Trophoblast cell (in vitro differentiated cells and primary cell): Measurements from ENCODE around the gene ITFG1.

Experiments
- DNase-seq, 2 donors: peaks; one replicate each; pipeline ENCODE4 v3.0.0-alpha.2; 2016
- H2AFZ ChIP-seq: 2 replicates; pipeline ENCODE4 v1.6.1; 2013; ENCODE audit warnings: low read length, moderate library complexity, mild to moderate bottlenecking; ENCODE audit not compliant: insufficient read depth, poor library complexity
- H2AK5ac ChIP-seq: 2 replicates; pipeline ENCODE4 v1.6.1; 2013; ENCODE audit warnings: mild to moderate bottlenecking, low read length
- H2BK120ac ChIP-seq: 2 replicates; pipeline ENCODE4 v1.6.1; 2013; ENCODE audit warnings: low read length, mild to moderate bottlenecking, moderate library complexity; ENCODE audit not compliant: insufficient read depth, poor library complexity
- H2BK12ac ChIP-seq: 2 replicates; pipeline ENCODE4 v1.6.1; 2013; ENCODE audit warnings: mild to moderate bottlenecking, low read length, moderate library complexity
- H2BK5ac ChIP-seq: 2 replicates; pipeline ENCODE4 v1.6.1; 2013; ENCODE audit warnings: low read length, low read depth, moderate library complexity, mild to moderate bottlenecking; ENCODE audit not compliant: poor library complexity
- H3K14ac ChIP-seq: 2 replicates; pipeline ENCODE4 v1.6.1; 2013; ENCODE audit warnings: mild to moderate bottlenecking, low read length
- H3K18ac ChIP-seq: 2 replicates; pipeline ENCODE4 v1.6.1; 2013; ENCODE audit warnings: mild to moderate bottlenecking, low read length
- H3K23ac ChIP-seq: 2 replicates; pipeline ENCODE4 v1.6.1; 2013; ENCODE audit warnings: low read length
- H3K27ac ChIP-seq: 2 replicates; pipeline ENCODE4 v1.5.1; 2013; ENCODE audit warnings: low read depth, mild to moderate bottlenecking, inconsistent platforms, low read length, moderate library complexity
- H3K27me3 ChIP-seq: 2 replicates; pipeline ENCODE4 v1.6.1; 2013; ENCODE audit warnings: inconsistent platforms, mild to moderate bottlenecking, low read length, moderate library complexity; ENCODE audit not compliant: insufficient read depth
- H3K36me3 ChIP-seq, 2 experiments: 1 replicate in 1 of 2; 2 replicates in 1 of 2; pipeline ENCODE4 v1.6.1; 2013; ENCODE audit warnings: low read length in 2 of 2, mild to moderate bottlenecking in 2 of 2, moderate library complexity in 1 of 2; ENCODE audit not compliant: insufficient read depth in 2 of 2, control insufficient read depth in 1 of 2
- H3K4ac ChIP-seq: 2 replicates; pipeline ENCODE4 v1.6.1; 2013; ENCODE audit warnings: low read depth, mild to moderate bottlenecking, low read length, moderate library complexity
- H3K4me1 ChIP-seq, 2 experiments: 1 replicate in 1 of 2; 2 replicates in 1 of 2; pipeline ENCODE4 v1.6.1; 2013; ENCODE audit warnings: low read length in 2 of 2, mild to moderate bottlenecking in 2 of 2, moderate library complexity in 1 of 2; ENCODE audit not compliant: insufficient read depth in 2 of 2, control insufficient read depth in 1 of 2
- H3K4me2 ChIP-seq: 2 replicates; pipeline ENCODE4 v1.6.1; 2013; ENCODE audit warnings: inconsistent platforms, mild to moderate bottlenecking, low read length, moderate library complexity
- H3K4me3 ChIP-seq: 2 replicates; pipeline ENCODE4 v1.5.1; 2013; ENCODE audit warnings: mild to moderate bottlenecking, low read depth, low read length, inconsistent platforms
- H3K79me1 ChIP-seq: one replicate; pipeline ENCODE4 v1.6.1; 2013; ENCODE audit warnings: low read length
- H3K79me2 ChIP-seq: 2 replicates; pipeline ENCODE4 v1.6.1; 2013; ENCODE audit warnings: low read length, mild to moderate bottlenecking; ENCODE audit not compliant: control insufficient read depth, insufficient read depth, poor library complexity
- H3K9ac ChIP-seq: 2 replicates; pipeline ENCODE4 v1.6.1; 2013; ENCODE audit warnings: mild to moderate bottlenecking, low read length
- H3K9me3 ChIP-seq: 2 replicates; pipeline ENCODE4 v1.6.1; 2013; ENCODE audit warnings: low read depth, mild to moderate bottlenecking, control low read depth, inconsistent platforms, low read length; ENCODE audit not compliant: insufficient read depth
- H4K12ac ChIP-seq: 2 replicates; pipeline ENCODE4 v1.6.1; 2013; ENCODE audit warnings: low read depth, mild to moderate bottlenecking, low read length, moderate library complexity
- H4K8ac ChIP-seq: 2 replicates; pipeline ENCODE4 v1.6.1; 2013; ENCODE audit warnings: low read depth, mild to moderate bottlenecking, low read length, moderate library complexity
- H4K91ac ChIP-seq: one replicate; pipeline ENCODE4 v1.6.1; 2013; ENCODE audit warnings: low read depth, mild to moderate bottlenecking, low read length, moderate library complexity
- WGBS: extraction: QIAGEN DNeasy Blood & Tissue Kit; methylation state at CpG from one replicate; pipeline ENCODE4 v1.1.7; 2013; ENCODE audit warnings: missing lambda C conversion rate; ENCODE audit not compliant: insufficient read length, insufficient coverage; ENCODE audit errors: extremely low coverage; 5-methylcytosine and 5-hydroxymethylcytosine counted together

Gene ITFG1

DNA sequence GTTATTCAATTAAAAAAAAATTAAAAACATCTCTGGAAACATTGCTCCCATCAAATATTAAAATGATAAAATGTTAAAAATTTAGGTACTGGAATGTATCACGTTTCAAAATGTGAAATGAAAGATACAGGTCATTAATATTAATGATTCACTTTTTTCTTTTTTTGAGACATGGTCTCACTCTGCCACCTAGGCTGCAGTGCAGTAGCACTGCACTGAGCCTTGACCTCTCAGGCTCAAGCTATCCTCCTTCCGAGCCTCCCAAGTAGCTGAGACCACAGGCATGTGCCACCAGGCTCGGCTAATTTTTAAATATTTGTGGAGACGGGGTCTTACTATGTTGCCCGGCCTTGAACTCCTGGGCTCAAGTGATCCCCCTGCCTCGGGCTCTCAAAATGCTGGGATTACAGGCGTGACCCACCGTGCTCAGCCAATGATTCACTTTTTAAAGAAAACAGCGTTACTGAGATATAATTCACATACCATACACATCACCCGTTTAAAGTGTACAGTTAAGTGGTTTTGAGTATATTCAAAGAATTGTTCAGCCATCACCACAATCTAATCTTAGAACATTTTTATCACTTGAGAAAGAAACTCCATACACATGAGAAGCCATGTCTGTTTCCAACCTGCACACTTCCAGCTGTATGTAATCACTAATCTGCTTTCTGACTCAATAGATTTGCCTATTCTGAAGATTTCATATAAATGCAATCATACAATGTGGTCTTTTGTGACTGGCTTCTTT, 298.0 kb downstream of the ITFG1 start:
- H3K79me2 ChIP-seq: no peaks in the 10 kb centered on the region
- no peaks in the 10 kb centered on the region for H3K4me1 ChIP-seq
- no peak overlapping the region for H4K8ac ChIP-seq
- no peaks in the 10 kb centered on the region for H3K9me3 ChIP-seq
- H3K4ac ChIP-seq: no peak overlapping the region
- H2AK5ac ChIP-seq: no peak overlapping the region
- H3K27ac ChIP-seq: no peak overlapping the region
- H3K9ac ChIP-seq: no peak overlapping the region
- H2BK120ac ChIP-seq: no peak overlapping the region
- H3K4me3 ChIP-seq: no peak overlapping the region
- no peak overlapping the region for H2BK12ac ChIP-seq
- no peak overlapping the region for H2BK5ac ChIP-seq
- no peaks in the 10 kb centered on the region for H3K36me3 ChIP-seq
- no peak overlapping the region for H3K18ac ChIP-seq
- no peaks in the 10 kb centered on the region for H3K27me3 ChIP-seq
- no peaks in the 10 kb centered on the region for H3K79me1 ChIP-seq
- no CpG with 5 or more reads among the region's 10 CpGs for WGBS
- DNase-seq: peak; percentile 74 to 86
- H3K14ac ChIP-seq: no peak overlapping the region
- H3K4me2 ChIP-seq: no peak overlapping the region
- no peak overlapping the region for H4K91ac ChIP-seq
- no peak overlapping the region for H3K23ac ChIP-seq
- H2AFZ ChIP-seq: no peak overlapping the region
- H4K12ac ChIP-seq: no peak overlapping the region

DNA sequence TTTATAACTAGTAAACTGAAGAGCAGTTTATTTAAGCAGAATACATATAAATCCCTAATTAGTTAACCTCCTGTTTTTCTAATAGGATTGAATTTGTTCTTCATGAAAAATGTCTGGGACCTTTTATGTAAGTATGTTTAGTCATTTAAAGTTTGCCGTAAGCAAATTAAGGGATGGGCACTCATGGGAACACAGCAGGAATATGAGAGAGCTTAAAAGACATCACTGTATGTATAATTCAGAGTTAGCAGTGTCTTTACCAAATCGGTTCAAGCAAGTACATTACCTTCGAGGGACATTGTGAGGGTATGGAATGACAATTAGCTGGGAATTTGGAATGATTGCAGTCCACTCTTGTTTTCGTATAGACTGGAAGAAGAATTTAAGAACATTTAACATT, 299.4 kb downstream of the ITFG1 start:
- WGBS: no CpG with 5 or more reads among the region's 4 CpGs
- H3K23ac ChIP-seq: no peak overlapping the region
- H3K9ac ChIP-seq: no peak overlapping the region
- no peak overlapping the region for H2BK12ac ChIP-seq
- no peak overlapping the region for H4K8ac ChIP-seq
- H3K4me3 ChIP-seq: no peak overlapping the region
- no peaks in the 10 kb centered on the region for H3K9me3 ChIP-seq
- no peak overlapping the region for H3K18ac ChIP-seq
- H2AFZ ChIP-seq: no peak overlapping the region
- H4K91ac ChIP-seq: no peak overlapping the region
- H2BK5ac ChIP-seq: no peak overlapping the region
- H3K4ac ChIP-seq: no peak overlapping the region
- no peaks in the 10 kb centered on the region for H3K79me1 ChIP-seq
- H4K12ac ChIP-seq: no peak overlapping the region
- no peak overlapping the region for H2BK120ac ChIP-seq
- H3K36me3 ChIP-seq: no peaks in the 10 kb centered on the region
- DNase-seq: no peak
- H2AK5ac ChIP-seq: no peak overlapping the region
- no peaks in the 10 kb centered on the region for H3K27me3 ChIP-seq
- H3K79me2 ChIP-seq: no peaks in the 10 kb centered on the region
- H3K27ac ChIP-seq: no peak overlapping the region
- H3K14ac ChIP-seq: no peak overlapping the region
- H3K4me1 ChIP-seq: no peaks in the 10 kb centered on the region
- H3K4me2 ChIP-seq: no peak overlapping the region

- H3K79me1 ChIP-seq: no peaks in the 10 kb centered on the region
- H3K9ac ChIP-seq: no peak overlapping the region
- H3K4me3 ChIP-seq: no peak overlapping the region
- no peaks in the 10 kb centered on the region for H3K9me3 ChIP-seq
- H4K12ac ChIP-seq: no peak overlapping the region
- H3K79me2 ChIP-seq: no peaks in the 10 kb centered on the region
- WGBS: no CpG with 5 or more reads among the region's 3 CpGs
- no peak overlapping the region for H2BK12ac ChIP-seq
- no peak overlapping the region for H2BK120ac ChIP-seq
- H3K4ac ChIP-seq: no peak overlapping the region
- no peak overlapping the region for H3K27ac ChIP-seq
- H3K36me3 ChIP-seq: no peaks in the 10 kb centered on the region
- H2AFZ ChIP-seq: no peak overlapping the region
- H3K27me3 ChIP-seq: no peaks in the 10 kb centered on the region
- H4K91ac ChIP-seq: no peak overlapping the region
- H3K14ac ChIP-seq: no peak overlapping the region
- no peak for DNase-seq
- no peak overlapping the region for H3K23ac ChIP-seq
- H4K8ac ChIP-seq: no peak overlapping the region
- no peaks in the 10 kb centered on the region for H3K4me1 ChIP-seq
- no peak overlapping the region for H2AK5ac ChIP-seq
- no peak overlapping the region for H3K4me2 ChIP-seq
- no peak overlapping the region for H2BK5ac ChIP-seq
- H3K18ac ChIP-seq: no peak overlapping the region
These were observed 300.4 kb downstream of the ITFG1 start for GRCh38 chr16:47160422-47160821.

GRCh38 chr16:47158992-47159391, 301.9 kb downstream of the ITFG1 start:
- H3K9me3 ChIP-seq: no peaks in the 10 kb centered on the region
- no peak overlapping the region for H2BK5ac ChIP-seq
- no peak overlapping the region for H3K18ac ChIP-seq
- no peaks in the 10 kb centered on the region for H3K36me3 ChIP-seq
- no peak overlapping the region for H2BK120ac ChIP-seq
- H3K79me1 ChIP-seq: no peaks in the 10 kb centered on the region
- no peak for DNase-seq
- no peak overlapping the region for H3K14ac ChIP-seq
- no peaks in the 10 kb centered on the region for H3K79me2 ChIP-seq
- no peaks in the 10 kb centered on the region for H3K4me1 ChIP-seq
- no peak overlapping the region for H2AK5ac ChIP-seq
- H3K4me2 ChIP-seq: no peak overlapping the region
- no peak overlapping the region for H3K23ac ChIP-seq
- H3K4me3 ChIP-seq: no peak overlapping the region
- H3K9ac ChIP-seq: no peak overlapping the region
- H4K12ac ChIP-seq: no peak overlapping the region
- H4K91ac ChIP-seq: no peak overlapping the region
- no peak overlapping the region for H2BK12ac ChIP-seq
- no peak overlapping the region for H2AFZ ChIP-seq
- H3K27me3 ChIP-seq: no peaks in the 10 kb centered on the region
- H3K4ac ChIP-seq: no peak overlapping the region
- no peak overlapping the region for H3K27ac ChIP-seq
- H4K8ac ChIP-seq: no peak overlapping the region
